ENCODE measurements around the gene MFSD6.
"Not testable (repeated sequence)": the region's sequence is repeated elsewhere in the genome, so short reads cannot be mapped to it uniquely, and the experiment has no call there.

The MFSD6 gene

DNA sequence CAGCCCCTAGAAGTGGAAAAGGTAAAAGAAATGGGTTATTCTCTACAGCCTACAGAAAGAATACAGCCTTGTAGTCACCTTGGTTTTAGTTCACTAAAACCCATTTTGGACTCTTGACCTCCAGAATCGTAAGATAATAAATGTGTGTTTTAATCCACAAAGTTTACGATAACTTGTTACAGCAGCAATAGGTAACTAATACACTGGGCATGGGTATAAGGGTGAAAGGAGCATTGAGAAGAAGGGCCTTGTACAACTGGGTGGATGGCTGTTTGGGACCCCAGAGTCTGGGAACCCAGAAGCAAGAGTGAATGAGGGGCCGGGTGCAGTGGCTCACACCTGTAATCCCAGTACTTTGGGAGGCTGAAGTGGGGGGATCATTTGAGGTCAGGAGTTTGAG is 2.2 kb upstream of the MFSD6 start:
- DNase-seq (ENCODE audit: low read depth in 2 of 2): no peak

DNA sequence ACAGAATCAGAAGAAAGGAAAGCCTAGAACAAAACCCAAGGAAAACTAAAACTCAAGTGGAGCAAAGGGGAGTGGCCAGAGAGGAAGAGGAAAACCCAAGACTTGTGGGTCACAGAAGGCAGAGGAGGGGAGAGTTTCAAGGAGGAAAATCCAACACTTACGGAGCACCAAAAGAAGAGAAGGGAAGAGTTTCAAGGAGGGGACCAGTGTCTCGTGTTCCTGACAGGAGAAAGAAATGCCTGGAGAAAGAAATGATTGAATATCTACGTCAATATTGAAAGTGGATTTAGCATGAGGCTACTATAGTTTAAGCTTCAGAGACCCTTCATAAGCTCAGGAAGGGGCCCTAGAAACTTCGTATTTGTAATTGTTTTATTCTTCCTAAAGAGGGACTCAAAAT is 1.4 kb upstream of the MFSD6 start:
- no peak for DNase-seq (ENCODE audit: low read depth in 2 of 2)

DNA sequence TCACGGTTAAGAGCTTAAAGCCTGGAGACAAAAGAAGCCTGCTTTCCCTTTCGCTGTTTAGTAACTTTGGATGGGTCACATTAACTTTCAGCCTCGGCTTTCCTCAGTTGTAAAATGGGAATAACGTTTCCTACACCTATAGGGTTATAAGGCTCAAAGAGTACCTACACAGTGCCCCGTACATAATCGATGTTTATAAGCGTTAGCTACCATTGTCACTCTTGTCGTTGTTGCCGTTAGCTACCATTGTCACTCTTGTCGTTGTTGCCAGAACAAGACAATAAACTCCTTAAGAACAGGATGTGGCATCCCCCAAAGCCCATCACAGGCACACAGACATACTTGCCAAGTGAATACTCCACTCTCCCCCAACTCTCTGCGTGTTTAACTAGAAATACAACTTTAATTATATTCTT is 901 bp upstream of the MFSD6 start:
- DNase-seq (ENCODE audit: low read depth in 2 of 2): no peak

DNA sequence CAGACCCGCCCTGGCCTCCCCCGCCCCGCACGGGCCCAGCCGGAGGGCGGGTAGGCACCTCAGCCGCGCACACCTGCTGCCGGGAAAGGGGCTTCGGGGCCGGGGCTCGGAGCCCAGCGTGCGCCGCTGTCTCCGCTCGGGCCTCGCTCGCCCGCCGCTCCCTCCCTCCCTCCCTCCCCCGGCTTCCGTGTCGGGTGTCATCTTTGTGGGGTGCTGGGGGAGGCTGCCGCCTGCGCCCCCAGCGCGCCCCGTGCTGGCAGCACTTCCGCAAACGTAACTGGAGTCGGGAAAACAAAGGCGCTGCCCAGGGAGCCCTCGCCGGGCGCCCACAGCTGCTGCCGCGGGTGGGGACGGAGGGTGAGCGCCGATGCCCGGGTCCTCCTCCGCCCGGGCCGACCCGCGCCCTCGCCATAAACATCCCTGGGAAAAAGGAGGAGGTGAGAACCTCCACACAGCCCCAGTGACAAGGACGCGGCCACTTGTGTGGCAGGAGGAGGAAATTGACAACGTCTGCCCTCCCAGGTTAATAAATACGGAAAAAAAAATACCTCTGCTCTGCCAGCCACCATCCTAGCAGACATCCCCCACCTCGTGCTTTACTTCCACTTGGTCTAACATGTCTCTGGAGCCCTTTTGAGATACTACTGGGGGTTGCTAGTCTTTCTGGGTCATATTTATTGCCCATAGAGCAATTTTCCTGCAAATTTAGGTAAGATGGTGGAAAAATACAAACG is 550 bp downstream of the MFSD6 start:
- DNase-seq (ENCODE audit: low read depth in 2 of 2): peak; percentile 58 to 60

DNA sequence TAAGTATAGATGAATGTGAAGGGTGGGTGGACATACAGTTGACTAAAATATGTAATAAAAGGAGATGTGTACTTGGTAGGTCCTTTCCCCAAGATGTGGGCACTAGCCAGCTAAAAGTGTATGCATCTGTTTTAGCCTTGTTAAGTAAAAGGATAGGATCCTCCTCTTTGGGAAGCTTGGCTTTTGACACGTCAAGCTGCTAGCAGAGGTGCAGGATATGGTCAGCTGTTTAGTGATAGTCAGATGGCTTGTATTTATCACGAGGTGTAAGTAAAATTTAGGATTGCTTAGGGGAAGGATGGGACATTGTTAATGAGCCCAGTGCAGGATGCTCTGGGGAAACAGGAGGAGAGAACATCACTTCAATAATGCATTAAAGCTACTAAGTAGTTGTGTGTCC is 1.5 kb downstream of the MFSD6 start:
- DNase-seq (ENCODE audit: low read depth in 2 of 2): no peak

DNA sequence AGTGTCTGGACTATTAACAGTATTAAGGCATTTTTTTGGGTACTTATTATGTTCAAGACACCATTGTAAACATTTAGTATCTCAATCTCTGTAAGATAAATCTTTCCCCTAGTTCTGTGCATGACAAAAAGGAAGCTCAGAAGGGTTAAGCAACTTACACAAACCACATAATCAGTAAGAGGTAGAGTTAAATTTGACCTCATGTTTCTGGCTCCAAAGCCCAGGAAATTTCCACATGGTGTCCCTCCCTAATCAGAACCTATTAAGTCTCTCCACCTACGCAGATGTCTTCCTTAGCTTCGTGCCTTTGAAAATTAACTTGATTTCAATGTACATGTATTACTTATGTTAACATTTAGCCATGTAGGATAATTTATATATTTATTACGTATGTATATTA is 2.0 kb downstream of the MFSD6 start:
- DNase-seq (ENCODE audit: low read depth in 2 of 2): no peak

DNA sequence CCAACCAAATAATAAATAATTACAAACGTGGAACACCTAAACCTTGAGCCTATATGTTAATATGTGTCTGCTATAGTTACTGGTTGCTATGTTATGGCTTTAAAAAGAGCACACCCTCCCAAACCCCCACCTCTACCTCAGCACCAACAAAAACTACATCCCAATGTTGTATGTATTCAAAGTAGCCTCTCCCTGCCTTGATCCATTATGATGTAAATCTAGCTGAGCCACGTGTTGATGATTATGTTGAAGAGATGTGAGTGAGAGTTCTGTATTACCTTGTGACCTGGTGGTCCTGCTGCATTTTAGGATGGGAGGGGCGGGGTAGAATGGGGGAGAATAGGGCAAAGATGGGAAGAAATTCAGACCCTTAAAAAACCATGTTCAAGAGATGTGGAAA is 4.8 kb downstream of the MFSD6 start:
- no peak for DNase-seq (ENCODE audit: low read depth in 2 of 2)

DNA sequence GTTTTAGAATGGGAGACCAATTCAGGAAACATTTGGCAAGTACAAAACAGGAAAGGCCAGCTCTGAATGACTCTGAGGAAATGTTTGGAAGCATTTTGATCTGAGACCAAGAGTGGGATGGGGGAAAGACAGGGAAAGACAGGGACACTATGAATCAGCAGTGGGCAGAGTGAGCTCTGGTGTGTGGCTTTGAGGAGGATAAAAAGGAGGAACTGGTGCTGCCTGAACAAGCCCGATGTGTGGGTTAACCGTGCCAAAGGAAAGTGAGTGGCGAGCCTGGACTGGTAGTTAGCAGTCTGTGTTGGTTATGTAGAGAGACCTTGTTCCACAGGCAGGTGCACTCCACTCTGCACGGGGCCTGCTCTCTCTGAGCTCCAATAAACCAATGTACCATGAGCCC is 5.3 kb downstream of the MFSD6 start:
- DNase-seq (ENCODE audit: low read depth in 2 of 2): no peak

DNA sequence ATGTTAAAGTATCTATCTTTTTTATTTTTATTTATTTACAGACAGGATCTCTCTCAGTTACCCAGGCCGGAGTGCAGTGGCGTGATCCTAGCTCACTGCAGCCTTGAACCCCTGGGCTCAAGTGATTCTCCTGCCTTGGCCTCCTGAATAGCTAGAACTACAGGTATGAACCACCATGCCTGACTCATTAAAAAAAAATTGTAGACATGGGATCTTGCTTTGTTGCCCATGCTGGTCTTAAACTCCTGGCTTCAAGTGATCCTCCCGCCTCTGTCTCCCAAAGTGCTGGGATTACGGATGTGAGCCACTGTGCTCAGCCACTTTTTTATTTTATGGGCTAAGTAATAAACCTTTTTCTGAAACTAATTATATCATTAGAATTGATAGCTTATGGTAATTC is 7.1 kb downstream of the MFSD6 start:
- no peak for DNase-seq (ENCODE audit: low read depth in 2 of 2)

DNA sequence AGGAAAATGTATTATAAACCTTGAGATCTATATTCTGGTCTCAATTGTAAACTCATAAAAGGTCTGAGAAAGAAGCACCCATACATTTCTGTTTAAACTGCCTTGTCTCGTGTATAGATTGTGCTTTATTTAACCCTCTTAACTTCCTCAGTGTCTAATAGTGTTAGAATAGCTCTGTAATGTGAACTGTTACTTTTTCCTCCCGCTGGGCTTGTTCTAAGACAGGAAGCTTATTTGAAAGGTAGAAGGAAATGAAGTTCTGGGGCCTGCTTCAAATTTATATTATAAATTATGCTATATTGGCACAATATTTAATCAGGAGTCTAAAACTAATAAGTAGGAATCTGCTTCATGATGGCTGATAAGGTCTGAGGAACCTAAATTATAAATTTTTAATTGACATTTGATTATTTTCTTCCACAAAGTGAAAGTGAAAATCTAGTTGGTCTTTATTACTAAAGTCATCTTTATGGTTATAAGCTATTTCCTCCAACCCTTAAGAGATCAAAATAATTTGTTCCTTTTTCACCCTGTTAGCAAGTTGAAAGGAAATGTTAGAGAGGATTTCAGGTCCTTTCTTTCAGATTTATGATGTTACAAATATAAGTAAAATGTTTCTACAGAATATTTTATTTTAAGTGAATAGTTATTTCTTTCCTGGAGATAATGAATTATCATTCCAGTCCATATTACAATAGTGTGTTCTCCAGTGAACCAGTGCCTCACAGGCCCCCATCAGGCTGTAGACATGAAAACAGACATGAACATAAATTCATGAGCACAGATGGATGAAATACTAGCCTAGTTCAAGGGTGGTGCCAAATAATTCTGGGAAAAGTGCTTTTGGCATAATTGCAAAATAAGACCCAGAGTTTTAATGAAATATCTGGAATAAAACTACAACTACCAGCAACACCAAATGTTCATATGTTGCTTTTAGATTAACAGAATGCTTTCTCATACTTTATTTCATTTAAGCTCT is 7.9 kb downstream of the MFSD6 start:
- DNase-seq (ENCODE audit: low read depth in 2 of 2): no peak

DNA sequence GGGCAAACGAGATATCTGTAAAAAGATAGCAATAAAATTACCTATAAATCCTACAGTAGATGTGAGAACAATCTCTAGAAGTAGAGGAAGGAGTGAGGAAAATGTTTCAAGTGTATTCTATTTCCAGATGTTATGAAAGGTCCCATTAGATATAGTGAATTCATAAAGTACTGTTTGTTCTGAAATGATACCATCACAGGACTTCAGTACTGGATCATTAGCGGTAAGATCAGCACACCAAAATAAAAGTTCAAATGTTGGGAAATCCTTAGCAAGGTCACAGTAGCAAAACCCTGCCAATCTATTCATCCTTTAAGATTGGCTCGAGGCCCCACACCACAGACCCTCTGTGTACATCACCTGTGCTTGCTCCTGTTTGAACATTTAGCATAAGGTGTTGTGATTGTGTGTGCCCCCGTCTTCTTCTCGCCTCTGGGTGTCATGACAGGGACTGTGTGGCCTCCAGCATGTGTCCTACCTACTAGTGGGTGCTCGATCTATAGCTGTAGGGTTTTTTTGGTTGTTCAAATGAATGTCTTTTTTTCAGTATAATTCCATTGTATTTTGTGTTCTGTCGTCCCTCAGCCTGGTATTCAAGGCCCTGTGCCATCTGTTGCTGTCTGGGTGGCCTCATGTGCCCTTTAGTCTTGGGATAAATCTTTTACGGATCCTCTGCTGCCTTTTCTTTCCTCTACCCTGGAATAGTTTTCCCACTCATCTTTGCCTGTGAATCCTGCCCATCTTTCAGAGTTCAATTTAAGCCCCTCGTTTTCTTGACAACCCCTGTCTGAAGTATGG is 9.1 kb downstream of the MFSD6 start:
- no peak for DNase-seq (ENCODE audit: low read depth in 2 of 2)

DNA sequence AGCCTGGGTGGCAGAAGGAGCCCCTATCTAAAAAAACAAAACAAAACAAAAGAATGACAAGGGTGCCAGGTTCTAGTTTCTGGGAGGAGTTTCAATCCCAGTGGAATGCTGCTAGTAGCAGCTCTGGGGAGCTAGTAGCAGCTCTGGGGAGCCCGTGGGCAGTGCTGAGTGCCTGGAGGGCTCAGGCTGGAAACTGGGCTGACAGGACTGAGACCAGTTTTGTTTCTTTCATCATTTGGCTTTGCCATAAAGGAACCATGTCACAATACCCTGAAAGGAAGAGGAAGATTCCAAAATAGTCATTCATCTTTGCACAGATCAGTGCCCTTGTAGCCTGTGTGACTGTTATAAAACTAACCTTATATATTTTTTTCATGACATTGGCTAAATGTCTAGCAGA is 10.6 kb downstream of the MFSD6 start:
- DNase-seq (ENCODE audit: low read depth in 2 of 2): no peak

DNA sequence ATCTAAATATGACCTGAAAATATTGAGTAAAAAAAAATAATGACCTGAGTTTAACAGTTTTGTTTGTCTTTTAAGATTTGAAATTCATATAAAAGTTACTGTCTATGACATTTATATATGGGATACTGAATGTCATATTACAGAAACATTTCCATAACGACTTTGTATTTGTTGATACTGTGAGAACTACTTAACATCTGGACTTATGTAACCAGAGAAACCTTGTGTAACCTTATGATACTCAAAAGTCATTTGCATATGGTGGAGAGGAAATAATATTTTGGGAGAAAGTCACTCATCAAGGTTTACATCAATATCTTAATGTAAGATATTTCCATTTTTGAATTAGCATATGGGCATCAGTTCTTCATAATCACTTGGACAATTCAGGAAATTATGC is 12.6 kb downstream of the MFSD6 start:
- no peak for DNase-seq (ENCODE audit: low read depth in 2 of 2)

DNA sequence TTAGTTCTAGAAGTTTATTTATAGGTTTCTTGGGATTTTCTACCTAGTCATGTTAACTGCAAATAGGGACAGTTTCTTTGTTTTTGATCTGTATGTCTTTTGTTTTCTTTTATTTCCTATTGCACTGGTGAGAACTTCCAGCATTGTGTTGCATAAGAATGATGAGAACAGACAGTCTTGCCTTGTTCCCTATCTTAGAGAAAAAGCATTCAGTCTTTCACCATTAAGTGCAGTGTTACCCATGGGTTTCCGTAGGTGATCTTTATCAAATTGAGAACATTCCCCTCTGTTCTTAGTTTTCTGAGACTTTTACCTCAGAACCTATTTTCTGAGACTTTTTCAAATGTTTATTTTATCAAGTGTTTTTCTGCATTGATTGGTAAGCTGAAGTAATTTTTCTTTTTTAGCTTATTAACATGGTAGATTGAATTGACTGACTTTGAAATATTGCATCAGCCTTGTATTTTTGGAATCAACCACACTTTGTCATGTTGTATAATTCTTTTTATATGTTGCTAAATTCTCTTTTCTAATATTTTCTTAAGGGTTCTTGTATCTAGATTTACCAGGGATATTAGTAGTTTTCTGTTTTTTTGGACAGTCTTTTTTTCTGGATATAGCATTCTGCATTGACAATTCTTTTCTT is 17.2 kb downstream of the MFSD6 start:
- DNase-seq (ENCODE audit: low read depth in 2 of 2): no peak

DNA sequence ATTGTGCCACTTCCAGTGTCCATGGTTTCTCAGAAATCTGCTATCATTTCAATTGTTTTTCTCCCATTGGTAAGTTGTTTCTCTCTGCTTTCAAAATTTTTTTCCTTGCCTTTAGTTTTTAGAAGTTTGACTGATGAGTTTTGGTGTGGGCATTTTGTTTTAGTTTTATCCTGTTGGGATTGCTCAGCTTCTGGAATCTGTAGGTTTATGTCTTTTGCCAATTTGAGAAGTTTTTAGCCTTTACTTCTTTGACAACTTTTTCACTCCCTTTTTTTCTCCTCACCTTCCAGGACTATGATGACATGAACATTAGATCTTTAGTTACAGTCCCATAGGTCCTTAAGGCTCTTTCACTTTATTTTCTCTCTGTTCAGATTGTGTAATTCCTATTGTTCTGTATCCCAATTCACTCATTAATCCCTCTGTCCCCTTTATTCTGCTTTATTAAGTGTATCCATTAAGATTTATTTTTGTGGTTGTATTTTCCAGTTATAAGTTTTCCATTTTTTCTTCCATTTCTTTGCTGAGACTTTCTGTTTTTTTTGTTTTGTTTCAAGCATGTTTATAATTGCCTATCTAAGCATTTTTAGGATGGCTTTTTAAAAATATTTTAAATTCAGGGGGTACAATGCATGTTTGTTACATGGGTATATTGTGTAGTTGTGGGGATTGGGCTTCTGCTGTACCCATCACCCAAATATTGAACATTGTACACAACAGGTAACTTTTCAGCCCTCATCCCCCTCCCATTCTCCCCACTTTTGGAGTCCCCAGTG is 17.9 kb downstream of the MFSD6 start:
- DNase-seq (ENCODE audit: low read depth in 2 of 2): no peak

DNA sequence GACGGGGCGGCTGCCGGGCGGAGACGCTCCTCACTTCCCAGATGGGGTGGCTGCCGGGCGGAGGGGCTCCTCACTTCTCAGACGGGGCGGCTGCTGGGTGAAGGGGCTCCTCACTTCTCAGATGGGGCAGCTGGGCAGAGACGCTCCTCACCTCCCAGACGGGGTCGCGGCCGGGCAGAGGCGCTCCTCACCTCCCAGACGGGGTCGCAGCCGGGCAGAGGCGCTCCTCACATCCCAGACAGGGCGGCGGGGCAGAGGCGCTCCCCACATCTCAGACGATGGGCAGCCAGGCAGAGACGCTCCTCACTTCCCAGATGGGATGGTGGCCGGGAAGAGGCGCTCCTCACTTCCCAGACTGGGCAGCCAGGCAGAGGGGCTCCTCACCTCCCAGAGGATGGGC is 22.7 kb downstream of the MFSD6 start:
- DNase-seq (ENCODE audit: low read depth in 2 of 2): not testable (repeated sequence)

DNA sequence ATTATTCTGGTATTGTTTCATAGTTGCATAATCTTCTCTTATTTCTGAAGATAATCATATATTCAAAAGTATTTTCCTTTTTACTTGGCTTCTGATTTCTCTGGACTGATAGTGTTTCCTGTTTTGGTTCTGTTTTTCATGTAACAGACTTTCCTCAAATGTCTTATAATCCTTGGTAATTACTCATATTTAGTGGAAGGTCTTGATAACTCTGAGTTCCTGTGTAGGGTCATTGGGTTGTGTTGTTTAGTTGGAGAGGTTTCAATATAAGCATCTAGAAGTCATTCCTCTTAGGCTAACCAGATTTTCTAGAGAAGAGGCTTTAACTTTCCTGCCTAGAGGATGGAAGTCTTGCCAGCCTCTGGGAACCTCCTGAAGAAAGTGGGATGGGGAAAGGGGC is 23.8 kb downstream of the MFSD6 start:
- DNase-seq (ENCODE audit: low read depth in 2 of 2): no peak

DNA sequence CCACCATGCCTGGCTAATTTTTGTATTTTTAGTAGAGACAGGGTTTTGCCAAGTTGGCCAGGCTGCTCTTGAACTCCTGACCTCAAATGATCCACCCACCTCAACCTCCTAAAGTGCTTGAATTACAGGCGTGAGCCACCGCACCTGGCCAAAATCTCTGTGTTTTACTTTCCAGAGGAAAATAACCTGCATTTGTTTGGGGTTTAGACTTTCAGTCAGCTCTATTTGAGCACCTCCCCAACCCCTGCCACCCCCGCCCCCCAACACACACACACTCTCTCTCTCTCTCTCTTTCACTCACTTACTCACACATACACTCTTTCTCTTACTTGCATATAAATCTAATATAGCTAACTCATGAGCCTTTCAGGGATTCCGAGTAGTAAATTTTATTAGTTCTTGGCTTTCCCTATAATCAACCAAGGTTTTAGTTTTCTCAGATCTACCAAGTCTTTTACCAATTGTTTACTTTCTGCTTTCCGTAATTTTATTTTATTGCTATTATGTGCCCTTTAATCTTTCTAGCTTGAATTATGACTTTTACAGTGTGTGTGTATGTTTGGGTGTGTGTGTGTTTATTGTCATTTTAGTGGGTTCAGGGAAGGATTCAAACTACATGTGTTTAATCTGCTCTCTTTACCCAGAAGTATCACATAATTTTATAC is 24.5 kb downstream of the MFSD6 start:
- DNase-seq (ENCODE audit: low read depth in 2 of 2): no peak

DNA sequence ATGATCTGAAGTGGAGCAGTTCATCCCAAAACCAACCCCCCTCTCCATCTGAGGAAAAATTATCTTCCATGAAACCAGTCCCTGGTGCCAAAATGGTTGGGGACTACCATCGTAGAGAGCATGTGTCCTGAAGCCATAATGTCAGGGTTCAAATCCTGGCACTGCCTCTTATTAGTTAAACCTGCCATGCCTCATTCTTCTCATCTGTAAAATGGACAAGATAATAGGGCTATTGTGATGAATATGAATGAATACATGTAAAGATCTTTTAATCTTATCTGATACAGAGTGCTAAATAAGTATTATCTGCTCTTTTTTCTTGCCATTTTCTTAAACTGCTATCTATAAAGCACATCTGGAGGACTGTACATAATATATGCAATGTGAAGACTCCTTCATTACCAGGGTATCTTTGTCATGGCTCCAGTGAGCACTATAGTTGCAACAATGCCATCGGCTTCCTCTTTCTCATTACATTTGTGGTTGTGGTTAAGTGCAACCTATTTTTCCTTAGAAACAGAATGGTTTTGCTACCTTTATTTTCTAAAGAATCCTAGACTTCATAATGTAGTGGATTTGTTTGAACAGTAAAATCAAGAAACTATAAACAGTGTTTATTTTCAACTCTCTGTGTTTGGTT is 27.0 kb downstream of the MFSD6 start:
- DNase-seq (ENCODE audit: low read depth in 2 of 2): no peak

DNA sequence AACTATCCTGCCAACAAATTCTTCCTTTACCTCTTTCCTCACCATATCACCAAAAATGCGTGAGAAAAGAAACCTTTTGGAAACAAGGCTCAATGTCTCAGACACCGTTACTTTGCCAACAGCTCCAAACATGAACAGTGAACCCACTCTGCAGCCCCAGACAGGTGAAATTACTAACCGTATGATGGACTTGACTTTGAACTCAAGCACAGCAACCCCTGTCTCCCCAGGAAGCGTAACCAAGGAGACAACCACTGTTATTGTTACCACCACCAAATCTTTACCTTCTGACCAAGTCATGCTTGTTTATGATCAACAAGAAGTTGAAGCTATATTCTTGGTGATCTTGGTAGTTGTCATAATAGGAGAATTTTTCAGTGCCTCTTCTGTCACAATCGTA is 28.4 kb downstream of the MFSD6 start:
- DNase-seq (ENCODE audit: low read depth in 2 of 2): no peak

Data from stimulated activated CD8-positive, alpha-beta memory T cell treated with anti-CD3 and anti-CD28 coated beads, Interleukin-2, amount 100 ng/mL, for 48 hours (primary cell).